ENCODE measurements around the gene NRIP1.

GRCh38 chr21:14989359-14989758 lies 75.4 kb downstream of the NRIP1 start:
- TF ChIP-seq CTCF (IDR thresholded peaks at IDR 0.05 in 8 of 11, conservative IDR thresholded peaks at IDR 0.05 in 3 of 11), result no peak
- TF ChIP-seq POLR2A (IDR thresholded peaks at IDR 0.05), result no peak
- TF ChIP-seq POLR2AphosphoS5 (IDR thresholded peaks at IDR 0.05), result no peak

Measured in spleen (tissue), 7 donors.